NCI-H2081 (cell line): ENCODE data around the gene SLCO4A1.

Experiments used
- DNase-seq, 2 experiments: peaks; one replicate each; lab custom pipeline; 2025; lab: John Stamatoyannopoulos, UW

Gene SLCO4A1

GRCh38 chr20:62652041-62652893 lies 10.0 kb downstream of the SLCO4A1 start:
- DNase-seq = no peak

- DNase-seq = no peak
Measured at GRCh38 chr20:62652894-62653305, 10.6 kb downstream of the SLCO4A1 start.

DNA sequence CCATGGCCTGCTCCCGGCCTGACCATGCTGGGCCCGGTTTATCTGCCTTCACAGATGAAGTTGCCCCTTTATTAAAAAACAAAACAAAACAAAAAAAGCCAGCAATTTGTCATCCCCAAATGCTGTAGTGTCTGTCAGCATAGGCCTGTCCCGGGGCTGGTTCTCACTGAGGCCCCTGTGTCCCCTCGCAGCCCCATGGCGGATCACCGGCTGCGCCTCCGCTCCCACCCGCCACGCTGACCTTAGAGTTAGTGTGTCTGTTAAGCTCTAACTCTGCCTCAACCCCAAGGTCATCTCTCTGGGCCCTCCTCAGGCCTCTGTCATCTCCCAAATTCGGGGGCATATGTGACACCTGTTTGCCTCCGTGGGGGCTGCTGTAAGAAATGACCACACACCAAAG lies 11.1 kb downstream of the SLCO4A1 start:
- no peak for DNase-seq

DNA sequence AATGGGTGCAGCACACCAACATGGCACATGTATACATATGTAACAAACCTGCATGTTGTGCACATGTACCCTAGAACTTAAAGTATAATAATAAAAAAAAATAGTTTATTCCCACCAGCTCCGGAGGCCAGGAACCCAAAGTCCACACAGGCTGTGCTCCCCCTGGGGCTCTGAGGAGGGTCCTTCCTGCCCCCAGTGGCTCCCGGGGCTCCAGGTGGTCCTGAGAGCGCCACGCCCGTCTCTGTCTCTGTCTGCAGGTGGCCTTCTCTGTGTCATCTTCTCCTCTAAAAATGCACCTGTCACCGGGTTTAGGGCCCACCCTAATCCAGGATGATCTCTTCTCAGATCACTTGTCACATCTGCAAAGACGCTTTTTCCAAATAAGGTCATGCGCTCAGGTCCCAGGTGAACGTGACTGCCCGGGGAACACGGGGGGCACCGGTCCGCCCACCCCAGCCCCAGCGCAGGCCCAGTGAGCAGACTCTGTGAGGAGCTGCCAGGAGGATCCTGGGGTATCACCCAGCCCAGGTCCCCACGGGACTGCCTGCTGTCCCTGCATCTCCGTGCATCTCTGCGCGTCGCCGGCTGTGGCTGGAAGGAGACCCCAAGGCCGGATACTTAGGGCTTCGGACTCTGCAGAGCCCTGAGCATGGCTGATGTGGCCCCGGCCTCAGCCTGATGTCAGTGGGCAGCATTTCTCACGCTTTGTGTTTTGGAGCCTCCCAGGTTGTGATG lies 11.8 kb downstream of the SLCO4A1 start:
- DNase-seq = no peak

DNA sequence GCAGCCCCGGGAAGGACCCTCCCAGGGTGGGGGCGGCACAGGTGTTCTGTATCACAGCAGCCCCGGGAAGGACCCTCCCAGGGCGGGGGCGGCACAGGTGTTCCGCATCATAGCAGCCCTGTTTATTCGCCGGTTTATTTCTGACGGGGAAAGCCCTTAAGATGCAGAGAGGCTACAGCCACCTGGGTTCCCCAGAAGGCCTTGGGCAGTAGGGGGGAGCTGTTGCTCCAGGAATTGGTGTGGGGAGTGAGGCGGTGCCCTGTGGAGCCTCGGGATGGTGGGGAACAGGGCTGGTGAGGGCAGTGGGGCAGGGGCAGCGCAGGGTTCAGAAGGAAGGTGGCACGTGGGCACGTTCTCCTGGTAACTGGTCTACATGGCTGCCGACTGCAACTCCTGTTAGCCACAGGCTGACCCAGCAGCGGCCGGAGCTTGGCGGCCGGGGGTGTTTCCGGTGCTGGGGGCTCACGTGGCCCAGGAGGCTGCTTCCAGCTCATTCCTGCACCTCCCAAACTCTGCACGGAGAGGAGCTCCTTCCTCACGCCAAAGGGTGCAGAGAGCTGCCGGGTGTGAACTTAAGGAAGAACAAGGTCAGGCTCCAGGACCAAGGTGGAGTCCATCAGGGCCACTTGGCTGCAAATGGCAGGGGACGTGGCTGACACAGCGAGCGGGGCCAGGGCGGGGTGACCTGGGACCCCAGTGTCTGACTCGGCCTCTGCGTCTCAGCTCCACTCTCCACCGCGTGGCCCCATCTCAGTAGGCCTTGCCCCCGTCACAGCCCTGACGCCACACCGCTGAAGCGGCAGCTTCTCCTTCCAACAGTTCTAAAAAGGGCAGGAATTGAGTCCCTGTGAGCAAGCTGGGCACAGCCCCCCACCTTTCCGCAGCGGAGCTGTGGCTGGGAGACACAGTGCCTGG lies 13.2 kb downstream of the SLCO4A1 start:
- DNase-seq = no peak

GRCh38 chr20:62656197-62656918 lies 14.1 kb downstream of the SLCO4A1 start:
- no peak for DNase-seq

GRCh38 chr20:62656919-62657588 lies 14.8 kb downstream of the SLCO4A1 start:
- DNase-seq = no peak

- DNase-seq = no peak
Measured at GRCh38 chr20:62657589-62657942, 15.3 kb downstream of the SLCO4A1 start.

GRCh38 chr20:62657956-62658355 lies 15.7 kb downstream of the SLCO4A1 start:
- DNase-seq = no peak

- DNase-seq = no peak
Measured at GRCh38 chr20:62658593-62659178, 16.4 kb downstream of the SLCO4A1 start.

GRCh38 chr20:62659488-62660239 lies 17.4 kb downstream of the SLCO4A1 start:
- no peak for DNase-seq

GRCh38 chr20:62660240-62660615 lies 17.9 kb downstream of the SLCO4A1 start:
- DNase-seq = no peak

DNA sequence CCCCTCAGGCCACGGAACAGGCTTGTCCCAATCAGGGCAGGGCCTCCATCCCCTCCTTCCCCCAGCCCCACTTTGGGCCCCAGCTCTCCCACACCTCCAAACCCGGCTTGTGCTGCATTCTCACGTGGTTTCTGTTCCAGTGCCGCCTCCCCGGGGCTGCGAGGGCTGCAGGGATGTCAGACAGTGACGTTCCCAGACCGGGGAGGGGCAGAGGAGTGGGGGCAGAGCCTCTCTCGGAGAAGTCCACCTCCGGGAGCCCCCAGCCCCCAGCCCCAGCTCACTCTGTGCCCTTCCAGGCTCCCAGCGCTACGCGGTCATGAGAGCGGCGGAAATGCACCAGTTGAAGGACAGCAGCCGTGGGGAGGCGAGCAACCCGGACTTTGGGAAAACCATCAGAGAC lies 18.5 kb downstream of the SLCO4A1 start:
- no peak for DNase-seq

DNA sequence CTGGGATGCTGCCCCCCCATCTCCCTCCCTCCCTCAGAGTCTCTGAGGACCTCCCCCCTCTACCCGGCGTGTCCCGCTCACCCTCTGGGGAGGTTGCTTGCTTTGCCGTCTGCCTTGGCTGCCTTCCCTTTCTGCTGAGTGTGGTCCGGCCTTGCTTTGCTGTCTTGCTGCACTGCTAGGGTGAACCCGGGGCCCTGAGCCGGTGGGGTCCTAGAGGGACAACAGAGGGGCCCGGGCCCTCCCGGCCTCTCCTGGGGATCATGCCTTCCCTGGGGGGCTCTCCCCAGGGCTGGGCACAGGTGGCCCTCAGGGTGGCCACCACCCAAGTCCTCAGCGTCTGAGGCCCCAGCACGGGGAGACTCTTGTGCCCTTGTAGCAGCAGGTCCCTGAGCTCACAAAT lies 19.3 kb downstream of the SLCO4A1 start:
- DNase-seq = no peak

DNA sequence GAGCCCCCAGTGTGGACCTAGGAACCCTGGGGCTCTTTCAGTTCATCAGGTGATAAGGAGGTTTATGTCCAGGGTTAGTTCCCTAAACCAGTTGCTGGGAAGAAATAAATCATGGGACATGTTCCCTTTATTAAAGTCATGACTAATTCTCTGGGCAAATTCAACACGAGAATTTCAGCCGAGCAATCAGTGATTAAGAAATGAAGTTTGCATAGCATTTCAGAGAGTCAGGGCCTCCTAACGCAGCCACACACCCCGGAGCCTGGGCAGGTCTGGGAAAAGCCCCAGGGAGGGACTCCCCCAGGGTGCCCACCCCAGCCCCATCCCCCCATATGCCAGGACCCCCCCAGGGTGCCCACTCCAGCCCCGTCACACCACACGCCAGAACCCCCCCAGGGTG lies 20.1 kb downstream of the SLCO4A1 start:
- DNase-seq = no peak

- no peak for DNase-seq
Measured at GRCh38 chr20:62663145-62664018, 21.1 kb downstream of the SLCO4A1 start.

- DNase-seq = no peak
Measured at GRCh38 chr20:62664019-62664971, 22.0 kb downstream of the SLCO4A1 start.
